ENCODE data around the gene RNASE1.
"Not testable (repeated sequence)": the region's sequence is repeated elsewhere in the genome, so short reads cannot be mapped to it uniquely, and the experiment has no call there.

RNASE1 gene

DNA sequence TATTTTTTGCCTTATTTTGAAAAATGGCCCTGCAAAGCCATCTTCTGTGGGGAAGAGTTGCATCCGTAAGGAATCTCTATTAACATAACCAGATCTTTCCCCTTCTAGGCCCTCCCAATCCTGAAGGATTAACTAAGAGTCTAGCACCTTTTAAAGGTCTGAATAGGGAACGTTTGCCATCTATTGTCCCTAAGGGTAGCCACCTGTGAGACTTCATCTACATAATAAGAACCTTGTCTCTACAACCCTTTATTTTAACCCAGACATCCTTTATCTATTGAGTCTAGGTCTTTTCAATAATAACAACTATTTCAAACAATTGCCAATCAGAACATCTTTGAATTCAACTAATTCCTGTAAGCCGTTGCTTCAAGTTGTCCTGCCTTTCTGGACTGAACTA, 30.0 kb downstream of the RNASE1 start:
- DNase-seq (ENCODE audit: low spot score), result no peak

- no peak for DNase-seq (ENCODE audit: low spot score)
These were observed 33.2 kb downstream of the RNASE1 start for GRCh38 chr14:20769421-20769820.

- DNase-seq (ENCODE audit: low spot score), result no peak
These were observed 34.1 kb downstream of the RNASE1 start for GRCh38 chr14:20768593-20768892.

DNA sequence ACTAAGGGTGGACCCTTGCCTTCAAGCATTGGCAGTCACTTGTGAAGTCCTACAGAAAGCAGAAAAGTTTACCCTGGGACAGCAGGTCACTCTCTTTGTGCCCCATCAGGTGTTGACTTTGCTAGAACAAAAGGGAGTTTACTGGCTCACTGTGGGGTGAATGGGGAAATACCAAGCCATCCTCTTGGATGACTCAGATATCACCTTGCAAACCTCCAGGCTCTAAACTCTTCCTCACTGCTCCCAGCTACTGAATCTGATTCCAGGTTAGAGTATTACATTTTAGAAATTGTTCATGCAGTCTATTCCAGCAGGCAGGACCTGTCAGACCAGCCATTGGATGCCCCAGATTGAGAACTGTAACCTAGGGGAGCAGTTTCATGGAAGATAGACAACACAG, 41.7 kb downstream of the RNASE1 start:
- no peak for DNase-seq (ENCODE audit: low spot score)

GRCh38 chr14:20759465-20759864, 43.2 kb downstream of the RNASE1 start:
- DNase-seq (ENCODE audit: low spot score), result not testable (repeated sequence)

DNA sequence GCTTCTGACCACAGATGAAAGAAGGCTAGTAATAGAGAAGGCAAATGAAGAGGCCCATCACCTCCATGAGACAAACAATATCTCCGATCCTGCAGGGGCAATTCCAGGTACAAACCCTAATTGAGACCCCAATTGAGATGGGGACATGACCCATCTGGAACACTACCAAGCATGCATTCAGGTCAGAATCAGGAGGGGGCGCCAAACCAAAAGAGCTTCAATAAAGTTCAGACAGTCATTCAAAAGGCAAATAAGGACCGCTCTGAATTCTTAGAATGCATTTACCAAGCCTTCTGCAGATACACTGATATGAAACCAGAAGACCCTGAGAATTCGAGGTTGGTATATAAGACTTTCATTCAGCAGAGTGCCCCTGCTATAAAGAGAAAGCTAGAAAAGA, 44.7 kb downstream of the RNASE1 start:
- no peak for DNase-seq (ENCODE audit: low spot score)

GRCh38 chr14:20755037-20755436, 47.6 kb downstream of the RNASE1 start:
- DNase-seq (ENCODE audit: low spot score), result no peak

DNA sequence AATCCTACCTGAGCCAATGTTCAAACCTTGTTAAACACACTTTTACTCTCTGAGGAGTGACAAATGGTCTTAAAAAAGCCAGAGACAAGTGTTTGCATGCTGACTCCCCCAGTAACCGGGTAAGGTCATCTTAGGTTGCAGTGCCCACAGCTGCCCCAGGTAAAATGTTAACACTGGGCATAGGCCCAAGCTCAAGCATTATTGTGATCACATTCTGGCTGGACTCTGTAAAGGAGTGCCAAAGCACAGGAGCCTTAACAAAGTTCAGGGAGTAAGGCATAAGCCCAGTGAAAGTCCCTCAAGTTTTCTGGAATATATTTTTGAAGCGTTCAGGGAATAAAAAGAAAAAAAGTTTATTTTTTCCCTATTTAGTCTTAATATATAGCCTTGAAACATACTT, 48.3 kb downstream of the RNASE1 start:
- DNase-seq (ENCODE audit: low spot score), result no peak

DNA sequence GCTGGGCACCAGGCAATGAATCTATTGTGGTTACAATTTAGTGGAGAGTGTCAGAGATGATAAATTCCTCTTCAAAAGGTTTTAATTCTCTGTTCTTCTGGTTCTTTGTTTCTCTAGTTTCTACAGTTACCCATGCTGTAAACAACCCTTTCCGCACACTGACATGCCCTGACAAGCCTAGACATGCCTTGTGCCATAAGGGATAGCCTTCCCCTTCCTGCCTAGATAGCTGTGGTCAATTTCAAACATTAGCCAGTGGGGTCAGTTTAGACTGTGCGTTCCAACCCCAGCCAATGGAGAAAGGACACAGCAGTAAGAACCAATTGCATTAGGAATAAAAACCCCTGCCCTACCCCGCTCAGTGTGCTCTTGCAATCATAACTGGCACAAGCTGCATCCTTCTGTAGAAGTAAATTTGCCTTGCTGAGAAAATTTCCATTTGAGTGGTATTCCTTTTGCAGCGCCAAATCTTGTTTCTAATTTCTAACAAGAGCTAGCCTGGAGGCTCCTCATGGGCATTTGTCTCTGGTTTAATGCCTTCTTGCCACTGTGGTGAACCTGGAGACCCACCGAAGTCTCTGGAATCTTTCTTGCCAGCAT, 50.6 kb downstream of the RNASE1 start:
- no peak for DNase-seq (ENCODE audit: low spot score)
